ENCODE results near the gene TBXAS1.

- TF ChIP-seq POLR2AphosphoS5 (IDR thresholded peaks at IDR 0.05) (no peak), CTCF (IDR thresholded peaks at IDR 0.05) (no peak), POLR2A (IDR thresholded peaks at IDR 0.05) (no peak), EP300 (IDR thresholded peaks at IDR 0.05; ENCODE audit: low read depth) (no peak)
Measured at GRCh38 chr7:139875821-139876241, 46.8 kb downstream of the TBXAS1 start.

Measured in transverse colon (tissue), 4 donors.